Loucy (cell line): ENCODE results near the gene GRP.

Source experiments
- H2AFZ ChIP-seq: fragments of 200-600 bp; sonication (generic); 2 replicates; pipeline ENCODE4 v1.6.0; 2016; ENCODE audit warnings: antibody characterized with exemption, mild to moderate bottlenecking, low read length, moderate library complexity
- H3F3A ChIP-seq: fragments of 200-600 bp; 2 replicates; pipeline ENCODE4 v1.6.0; 2016; ENCODE audit warnings: antibody characterized with exemption, low read depth, mild to moderate bottlenecking
- H3K27me3 ChIP-seq: fragments of 200-600 bp; sonication (generic); 2 replicates; pipeline ENCODE4 v1.6.1; 2014; ENCODE audit warnings: low read length, mild to moderate bottlenecking; ENCODE audit not compliant: insufficient read depth, poor library complexity, severe bottlenecking
- H3K36me3 ChIP-seq: fragments of 200-600 bp; sonication (generic); 2 replicates; pipeline ENCODE4 v1.6.1; 2016; ENCODE audit warnings: low read length; ENCODE audit not compliant: insufficient read depth
- H3K4me1 ChIP-seq: fragments of 200-600 bp; sonication (generic); 2 replicates; pipeline ENCODE4 v1.5.1; 2014; ENCODE audit warnings: low read length, mild to moderate bottlenecking; ENCODE audit not compliant: insufficient read depth, poor library complexity, severe bottlenecking
- H3K4me2 ChIP-seq: fragments of 200-600 bp; sonication (generic); 2 replicates; pipeline ENCODE4 v1.6.0; 2014; ENCODE audit warnings: antibody characterized with exemption, low read length, low read depth, mild to moderate bottlenecking; ENCODE audit not compliant: poor library complexity, severe bottlenecking
- H3K4me3 ChIP-seq: fragments of 200-600 bp; sonication (generic); 2 replicates; pipeline ENCODE4 v1.5.1; 2014; ENCODE audit warnings: low read length, mild to moderate bottlenecking, mixed read lengths; ENCODE audit not compliant: poor library complexity, severe bottlenecking
- H3K79me2 ChIP-seq: fragments of 200-600 bp; sonication (generic); 2 replicates; pipeline ENCODE4 v1.6.1; 2014; ENCODE audit warnings: low read length; ENCODE audit not compliant: insufficient read depth
- H3K9ac ChIP-seq: fragments of 200-600 bp; sonication (generic); 2 replicates; pipeline ENCODE4 v1.6.0; 2014; ENCODE audit warnings: mild to moderate bottlenecking, low read depth, low read length, moderate library complexity; ENCODE audit not compliant: poor library complexity, severe bottlenecking
- H3K9me2 ChIP-seq: fragments of 200-600 bp; sonication (generic); replicated peaks from 2 replicates; pipeline ENCODE4 v1.6.1; 2016; ENCODE audit warnings: low read depth, low read length, mixed read lengths
- H3K9me3 ChIP-seq: fragments of 200-600 bp; sonication (generic); 2 replicates; pipeline ENCODE4 v1.6.1; 2014; ENCODE audit warnings: mild to moderate bottlenecking, antibody characterized with exemption, low read length, low read depth; ENCODE audit not compliant: insufficient read depth
- H4K20me1 ChIP-seq: fragments of 200-600 bp; sonication (generic); 2 replicates; pipeline ENCODE4 v1.6.0; 2014; ENCODE audit warnings: antibody characterized with exemption, low read length, mild to moderate bottlenecking; ENCODE audit not compliant: insufficient read depth, poor library complexity, severe bottlenecking
- CTCF ChIP-seq: fragments of 200-600 bp; sonication (generic); conservative IDR thresholded peaks from 2 replicates; pipeline ENCODE4 v1.5.1; 2014; ENCODE audit warnings: mild to moderate bottlenecking, antibody characterized with exemption, low read length
- EZH2phosphoT487 ChIP-seq: fragments of 200-600 bp; IDR thresholded peaks from 2 replicates; pipeline ENCODE4 v1.6.1; 2018; ENCODE audit warnings: antibody characterized with exemption, mild to moderate bottlenecking, moderate library complexity, borderline replicate concordance

Gene GRP

GRCh38 chr18:59189746-59190145 is 30.2 kb upstream of the GRP start:
- H3K4me3 ChIP-seq = no peak overlapping the region
- no peaks in the 10 kb centered on the region for H3K27me3 ChIP-seq
- no peaks in the 10 kb centered on the region for H3K4me1 ChIP-seq
- H3K79me2 ChIP-seq = no peaks in the 10 kb centered on the region
- no peaks in the 10 kb centered on the region for H3K9me2 ChIP-seq
- TF ChIP-seq CTCF (no peak), EZH2phosphoT487 (no peak)
- no peaks in the 10 kb centered on the region for H3F3A ChIP-seq
- no peak overlapping the region for H3K9ac ChIP-seq
- H3K9me3 ChIP-seq = no peaks in the 10 kb centered on the region
- no peak overlapping the region for H3K4me2 ChIP-seq
- H2AFZ ChIP-seq = no peak overlapping the region
- H4K20me1 ChIP-seq = no peaks in the 10 kb centered on the region
- no peaks in the 10 kb centered on the region for H3K36me3 ChIP-seq

GRCh38 chr18:59196161-59196725 is 23.7 kb upstream of the GRP start:
- H3K9me3 ChIP-seq = no peaks in the 10 kb centered on the region
- H3K9ac ChIP-seq = no peak overlapping the region
- no peak overlapping the region for H3K4me2 ChIP-seq
- H4K20me1 ChIP-seq = no peaks in the 10 kb centered on the region
- TF ChIP-seq EZH2phosphoT487 = no peak
- no peak for TF ChIP-seq CTCF
- no peaks in the 10 kb centered on the region for H3F3A ChIP-seq
- no peaks in the 10 kb centered on the region for H3K79me2 ChIP-seq
- no peak overlapping the region for H2AFZ ChIP-seq
- no peaks in the 10 kb centered on the region for H3K36me3 ChIP-seq
- H3K4me1 ChIP-seq = no peaks in the 10 kb centered on the region
- no peaks in the 10 kb centered on the region for H3K27me3 ChIP-seq
- H3K9me2 ChIP-seq = no peaks in the 10 kb centered on the region
- no peak overlapping the region for H3K4me3 ChIP-seq

- H3K4me3 ChIP-seq = no peak overlapping the region
- no peaks in the 10 kb centered on the region for H3K79me2 ChIP-seq
- no peaks in the 10 kb centered on the region for H3K27me3 ChIP-seq
- H2AFZ ChIP-seq = no peak overlapping the region
- no peak overlapping the region for H3K9ac ChIP-seq
- no peak overlapping the region for H3K4me2 ChIP-seq
- H4K20me1 ChIP-seq = no peaks in the 10 kb centered on the region
- no peaks in the 10 kb centered on the region for H3F3A ChIP-seq
- no peak for TF ChIP-seq EZH2phosphoT487
- TF ChIP-seq CTCF = no peak
- no peaks in the 10 kb centered on the region for H3K4me1 ChIP-seq
- H3K36me3 ChIP-seq = no peaks in the 10 kb centered on the region
- H3K9me2 ChIP-seq = no peaks in the 10 kb centered on the region
- H3K9me3 ChIP-seq = no peaks in the 10 kb centered on the region
These were observed 22.3 kb upstream of the GRP start for GRCh38 chr18:59197636-59198035.
